K562 (cell line): Measurements from ENCODE around the gene NOA1. TPM values are rescaled to one million over a fixed set of nuclear protein-coding genes. Genes with fewer than 3 reads are reported as not detected.
"Not testable (repeated sequence)": the region's sequence is repeated elsewhere in the genome, so short reads cannot be mapped to it uniquely, and the experiment has no call there.

Source experiments
- ATAC-seq: fragments of 200-7000 bp; cut with Tn5 transposase; 3 replicates; pipeline ENCODE4 v1.9.1; 2020; ENCODE audit warnings: moderate library complexity
- BruUV-seq: library from RNA; stranded (reverse); fragments of 400-500 nt; replicated peaks from 2 replicates; lab custom pipeline; 2021; lab: Mats Ljungman, UMichigan
- CTCF ChIA-PET: fragments of 300-600 bp; formaldehyde crosslinking; extraction: SDS; loops from one replicate; lab custom pipeline; 2021; ENCODE audit warnings: low intra/inter-chr PET ratio; lab: Yijun Ruan, JAX
- POLR2A ChIA-PET: fragments of 300-600, 350-650 bp; sonication (Branson Sonifier 250); formaldehyde crosslinking; extraction: SDS; loops from one replicate; lab custom pipeline; 2021; ENCODE audit warnings: antibody characterized with exemption, inconsistent platforms; lab: Yijun Ruan, JAX
- DNase-seq, 4 experiments: peaks; one replicate each; pipeline versions ENCODE4 v3.0.0 to v3.0.0-alpha.2; 2011 to 2018; ENCODE audit warnings: low spot score in 3 of 4, mixed read lengths in 3 of 4; ENCODE audit errors: extremely low read depth in 1 of 4
- FAIRE-seq: peaks from 2 replicates; lab custom pipeline; 2011; peaks lifted over from hg19 to GRCh38; lab: Jason Lieb, UNC
- H2AFZ ChIP-seq: 2 replicates; pipeline ENCODE4 v1.6.0; 2011; ENCODE audit warnings: low read depth, low read length, control low read depth, inconsistent platforms
- H3K27ac ChIP-seq: fragments of 200-600 bp; 3 replicates; pipeline ENCODE4 v1.8.0; 2011; ENCODE audit warnings: low read depth, mild to moderate bottlenecking, control low read depth, inconsistent platforms, low read length, moderate library complexity, mixed read lengths; ENCODE audit errors: extremely low read depth
- H3K27me3 ChIP-seq, 2 experiments: fragments of 300-600 bp in 1 of 2; 2 replicates in 1 of 2; 3 replicates in 1 of 2; pipeline versions ENCODE4 v1.6.0 to v1.8.0; 2011; ENCODE audit warnings: inconsistent platforms in 2 of 2, low read length in 2 of 2, mild to moderate bottlenecking in 1 of 2, mixed read lengths in 1 of 2, moderate library complexity in 1 of 2; ENCODE audit not compliant: control insufficient read depth in 2 of 2, insufficient read depth in 2 of 2
- H3K36me3 ChIP-seq: fragments of 300-600 bp; 3 replicates; pipeline ENCODE4 v1.8.0; 2011; ENCODE audit warnings: mild to moderate bottlenecking, low read length, inconsistent platforms; ENCODE audit not compliant: control insufficient read depth, insufficient read depth
- H3K4me1 ChIP-seq, 2 experiments: fragments of 200-600 bp in 1 of 2; replicated peaks in 1 of 2; 2 replicates in 1 of 2; 3 replicates in 1 of 2; pipeline versions ENCODE4 v1.5.1 to v1.8.0; 2011; ENCODE audit warnings: inconsistent platforms in 2 of 2, low read length in 2 of 2, mild to moderate bottlenecking in 1 of 2, mixed read lengths in 1 of 2, moderate library complexity in 1 of 2; ENCODE audit not compliant: control insufficient read depth in 2 of 2, insufficient read depth in 2 of 2
- H3K4me2 ChIP-seq: 2 replicates; pipeline ENCODE4 v1.6.1; 2011; ENCODE audit warnings: low read length, control low read depth, inconsistent platforms, mixed read lengths; ENCODE audit not compliant: insufficient read depth
- H3K4me3 ChIP-seq: fragments of 200-600 bp; sonication (generic), shearing (Covaris generic); 2 replicates; pipeline ENCODE4 v1.5.1; 2016; ENCODE audit warnings: control low read depth, inconsistent platforms
- H3K79me2 ChIP-seq: fragments of 200-600 bp; 3 replicates; pipeline ENCODE4 v1.8.0; 2011; ENCODE audit warnings: low read length, inconsistent platforms; ENCODE audit not compliant: control insufficient read depth, insufficient read depth
- H3K9ac ChIP-seq, 2 experiments: 2 replicates each; pipeline versions ENCODE4 v1.6.0 to v1.6.1; 2011; ENCODE audit warnings: low read depth in 2 of 2, low read length in 2 of 2, control low read depth in 1 of 2, inconsistent platforms in 1 of 2, mild to moderate bottlenecking in 1 of 2, mixed read lengths in 1 of 2; ENCODE audit not compliant: insufficient read depth in 1 of 2
- H3K9me1 ChIP-seq: one replicate; pipeline ENCODE4 v1.6.0; 2011; ENCODE audit warnings: inconsistent platforms, mild to moderate bottlenecking, low read length, moderate library complexity; ENCODE audit not compliant: control insufficient read depth, insufficient read depth
- H3K9me3 ChIP-seq: replicated peaks from 2 replicates; pipeline ENCODE4 v1.5.1; 2011; ENCODE audit warnings: low read depth, low read length, inconsistent platforms; ENCODE audit not compliant: control insufficient read depth, insufficient read depth
- H4K20me1 ChIP-seq: replicated peaks from 2 replicates; pipeline ENCODE4 v1.6.1; 2011; ENCODE audit warnings: low read length, inconsistent platforms, mixed read lengths; ENCODE audit not compliant: control insufficient read depth, insufficient read depth
- ASH1L ChIP-seq: fragments of 450-650 bp; IDR thresholded peaks from 2 replicates; pipeline ENCODE4 v1.6.1; 2018; ENCODE audit warnings: borderline replicate concordance, mild to moderate bottlenecking, low read depth; ENCODE audit not compliant: partially characterized antibody
- CTBP1 ChIP-seq: fragments of 450-650 bp; IDR thresholded peaks from 2 replicates; pipeline ENCODE4 v1.6.1; 2016; ENCODE audit warnings: borderline replicate concordance
- GABPA ChIP-seq: fragments of 200-800 bp; sonication (Bioruptor generic); conservative IDR thresholded peaks from 2 replicates; pipeline ENCODE4 v1.6.1; 2016; ENCODE audit warnings: low read depth, missing genetic modification characterization, missing compliant biosample characterization
- GTF2A2 ChIP-seq: IDR thresholded peaks from 2 replicates; pipeline ENCODE4 v1.6.1; 2016; ENCODE audit warnings: mild to moderate bottlenecking, missing genetic modification characterization, missing compliant biosample characterization
- HDAC1 ChIP-seq, 2 experiments: fragments of 450-650 bp; IDR thresholded peaks; 2 replicates each; pipeline ENCODE4 v1.6.1; 2016 to 2017; ENCODE audit warnings: inconsistent platforms in 1 of 2, mild to moderate bottlenecking in 1 of 2, moderate library complexity in 1 of 2
- MEIS2 ChIP-seq: fragments of 450-650 bp; IDR thresholded peaks from 2 replicates; pipeline ENCODE4 v1.6.1; 2014; ENCODE audit warnings: mild to moderate bottlenecking; ENCODE audit not compliant: partially characterized antibody
- NFIC ChIP-seq: fragments of 450-650 bp; IDR thresholded peaks from 2 replicates; pipeline ENCODE4 v1.6.1; 2017; ENCODE audit warnings: mild to moderate bottlenecking, inconsistent platforms
- SMAD1 ChIP-seq: fragments of 150-350 bp; IDR thresholded peaks from 2 replicates; pipeline ENCODE4 v1.6.1; 2014; ENCODE audit warnings: low read length, low read depth; ENCODE audit not compliant: partially characterized antibody
- TEAD2 ChIP-seq: fragments of 450-650 bp; IDR thresholded peaks from 2 replicates; pipeline ENCODE4 v1.6.1; 2016; ENCODE audit warnings: missing genetic modification characterization, control low read depth, missing compliant biosample characterization
- U2AF2 ChIP-seq: fragments of 200-400 bp; formaldehyde crosslinking; optimal IDR thresholded peaks from 2 replicates; pipeline ENCODE3; 2017; ENCODE audit warnings: low read depth, mild to moderate bottlenecking, low read length
- WGBS: fragments of 100-300 bp; shearing (Covaris generic); methylation state at CpG from one replicate; pipeline ENCODE4 v1.1.6; 2016; ENCODE audit warnings: low coverage, mixed read lengths; ENCODE audit not compliant: insufficient coverage; ENCODE audit errors: missing lambda C conversion rate; 5-methylcytosine and 5-hydroxymethylcytosine counted together
- in situ Hi-C: fragments of 300-500 bp; cut with MboI; formaldehyde crosslinking; loops from 4 replicates; pipeline ENCODE4 v1.15.0; 2018; ENCODE audit warnings: inconsistent platforms, mixed read lengths
- intact Hi-C: fragments of 100-400 bp; cut with micrococcal nuclease; formaldehyde crosslinking; loops from 2 replicates; pipeline ENCODE4 v1.14.2; 2022
- polyA plus RNA-seq, 8 experiments: library from polyadenylated mRNA; depleted of rRNA in 4 of 8; stranded (reverse) in 5 of 8; unstranded in 3 of 8; fragments of >200 nt; fragmentation: Nextera tagmentation in 2 of 8; fragmentation: Illumina TruSeq in 1 of 8; extraction: Ambion mirVana in 2 of 8; extraction: Trizol in 1 of 8; gene quantifications; 2 replicates each; pipeline versions ENCODE4 v1.2.1 to v1.2.3, GENCODE V29; 2011 to 2014; ENCODE audit warnings: inconsistent platforms in 1 of 8, missing spikeins in 1 of 8
- total RNA-seq, 7 experiments: library from RNA; depleted of rRNA in 6 of 7; stranded (reverse); fragments of >200 nt in 6 of 7; fragmentation: Illumina TruSeq in 2 of 7; extraction: Trizol in 2 of 7; gene quantifications; 2 replicates each; pipeline versions ENCODE4 v1.2.1 to v1.2.3, GENCODE V29; 2011 to 2021; ENCODE audit warnings: low replicate concordance in 1 of 7
- TF ChIP-seq, protein P1 (sequence below), 2 experiments: fragments of 450-650 bp in 1 of 2; sonication (generic) in 1 of 2; formaldehyde crosslinking; conservative IDR thresholded peaks; 2 replicates each; pipeline versions ENCODE4 v1.4.0 to v1.8.1; 2020 to 2022; ENCODE audit warnings: mild to moderate bottlenecking in 1 of 2, missing genetic modification reagents in 1 of 2

NOA1 gene
- total and polyA plus RNA-seq, 9 of the 15 experiments (the other 6 are each of a cell fraction or from before 2014, with no cell fraction given) = 2.6 to 26.6 (median 16.7) TPM

- Histone ChIP-seq H3K9me1 (no peaks in the 10 kb centered on the region), H3K27me3 (no peaks in the 10 kb centered on the region; a peak in 1 of 5 replicates), H3K9me3 (no peaks in the 10 kb centered on the region), H3K9ac (no peak overlapping the region), H4K20me1 (no peaks in the 10 kb centered on the region), H3K27ac (no peak overlapping the region), H3K36me3 (peaks cover 4% of the 10 kb centered on the region; the same call in 1 of the 3 replicates), H3K79me2 (no peaks in the 10 kb centered on the region), H3K4me1 (no peaks in the 10 kb centered on the region), H2AFZ (no peak overlapping the region), H3K4me3 (no peak overlapping the region), H3K4me2 (no peak overlapping the region)
- WGBS = 85% methylated on average over 12 of the region's 12 CpGs
- ATAC-seq (no peak), DNase-seq (no peak), FAIRE-seq (no peak)
- no TSS peak for BruUV-seq
- ChIA-PET POLR2A (interaction anchor here (1.7 kb wide), 1 partner anchor 38 kb away, joined by 6 read pairs; the partner anchor contains the start of gene POLR2B), CTCF (no interaction called here)
- in situ Hi-C loops (no loop called here), intact Hi-C loops (no loop called here)
- TF ChIP-seq ASH1L (no peak), NFIC (no peak), GABPA (tag) (no peak), GTF2A2 (tag) (no peak), MEIS2 (no peak), HDAC1 (IDR thresholded peaks at IDR 0.05) (no peak), SMAD1 (no peak), U2AF2 (no peak), CTBP1 (no peak), TEAD2 (tag) (no peak)
- TF ChIP-seq, protein P1, sequence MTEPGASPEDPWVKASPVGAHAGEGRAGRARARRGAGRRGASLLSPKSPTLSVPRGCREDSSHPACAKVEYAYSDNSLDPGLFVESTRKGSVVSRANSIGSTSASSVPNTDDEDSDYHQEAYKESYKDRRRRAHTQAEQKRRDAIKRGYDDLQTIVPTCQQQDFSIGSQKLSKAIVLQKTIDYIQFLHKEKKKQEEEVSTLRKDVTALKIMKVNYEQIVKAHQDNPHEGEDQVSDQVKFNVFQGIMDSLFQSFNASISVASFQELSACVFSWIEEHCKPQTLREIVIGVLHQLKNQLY (CRISPR knock-in tag; conservative IDR thresholded peaks at IDR 0.05) = no peak
These were observed 37.0 kb downstream of the NOA1 start for GRCh38 chr4:56940403-56940802.

- H2AFZ ChIP-seq, CTCF ChIA-PET, POLR2A ChIA-PET, H3K4me2 ChIP-seq, H4K20me1 ChIP-seq, H3K9ac ChIP-seq, H3K36me3 ChIP-seq, BruUV-seq, ATAC-seq, DNase-seq, H3K79me2 ChIP-seq, H3K9me3 ChIP-seq, H3K27ac ChIP-seq, intact Hi-C loops, H3K4me3 ChIP-seq, H3K9me1 ChIP-seq, in situ Hi-C loops, H3K27me3 ChIP-seq, FAIRE-seq, H3K4me1 ChIP-seq: not testable (repeated sequence)
- 93% methylated on average over 8 of the region's 14 CpGs for whole genome bisulfite sequencing
These were observed 37.6 kb downstream of the NOA1 start for GRCh38 chr4:56939826-56940225.
